Activated naive CD4-positive, alpha-beta T cell treated with anti-CD3 and anti-CD28 coated beads, Interleukin-2, amount 10 ng/mL, durations not matched to agents 7 days and 5 days (primary cell): ENCODE results near the gene SLC5A4.
"Not testable (repeated sequence)": the region's sequence is repeated elsewhere in the genome, so short reads cannot be mapped to it uniquely, and the experiment has no call there.

ENCODE experiments used
- CTCF ChIA-PET: fragments of 350-600 bp; sonication (Branson Sonifier 250); formaldehyde crosslinking; loops from one replicate; lab custom pipeline; 2021; ENCODE audit warnings: antibody characterized with exemption; lab: Charles Lee
- DNase-seq: peaks from one replicate; pipeline ENCODE4 v3.0.0-alpha.2; 2020
- H3K27ac Mint-ChIP-seq: one replicate; pipeline ENCODE4 v1.8.0; 2021; ENCODE audit warnings: mild to moderate bottlenecking, moderate library complexity, mixed read lengths
- H3K27me3 Mint-ChIP-seq: one replicate; pipeline ENCODE4 v1.8.0; 2021; ENCODE audit warnings: mild to moderate bottlenecking, mixed read lengths
- H3K36me3 Mint-ChIP-seq: one replicate; pipeline ENCODE4 v1.8.0; 2021; ENCODE audit warnings: mixed read lengths
- H3K4me1 Mint-ChIP-seq: one replicate; pipeline ENCODE4 v1.8.0; 2021; ENCODE audit warnings: mixed read lengths
- H3K4me3 Mint-ChIP-seq: one replicate; pipeline ENCODE4 v1.8.0; 2021; ENCODE audit warnings: mild to moderate bottlenecking, moderate library complexity, mixed read lengths
- H3K9me3 Mint-ChIP-seq: one replicate; pipeline ENCODE4 v1.8.0; 2021; ENCODE audit warnings: mixed read lengths

The SLC5A4 gene

DNA sequence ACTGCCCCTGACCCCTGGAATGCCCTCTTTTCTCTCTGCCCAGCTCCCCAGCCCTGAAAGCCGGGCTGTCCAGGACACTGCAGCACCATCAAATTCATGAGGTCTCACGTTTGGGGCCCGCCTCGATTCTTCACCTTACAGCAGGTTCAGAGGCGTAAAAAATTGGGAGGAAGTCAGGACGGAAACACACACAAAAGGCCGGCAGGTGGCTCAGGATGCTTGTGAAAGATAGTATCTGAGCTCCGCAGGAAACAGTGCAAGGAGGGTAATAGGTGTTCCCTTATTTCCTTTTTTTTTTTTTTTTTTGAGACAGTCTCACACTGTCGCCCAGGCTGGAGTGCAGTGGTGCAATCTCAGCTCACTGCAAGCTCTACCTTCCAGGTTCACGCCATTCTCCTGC lies 54.4 kb downstream of the SLC5A4 start:
- DNase-seq: peak; percentile 63
- no peak overlapping the region for H3K27ac Mint-ChIP-seq
- H3K27me3 Mint-ChIP-seq: peaks cover 70% of the 10 kb centered on the region
- CTCF ChIA-PET: interaction anchor here (0.7 to 2.9 kb wide), 3 partner anchors 58 to 66 kb away, joined by 3 to 14 read pairs (median 3); no protein-coding TSS in a partner anchor
- no peak overlapping the region for H3K4me3 Mint-ChIP-seq
- no peaks in the 10 kb centered on the region for H3K9me3 Mint-ChIP-seq
- peaks cover 49% of the 10 kb centered on the region for H3K4me1 Mint-ChIP-seq
- no peaks in the 10 kb centered on the region for H3K36me3 Mint-ChIP-seq

DNA sequence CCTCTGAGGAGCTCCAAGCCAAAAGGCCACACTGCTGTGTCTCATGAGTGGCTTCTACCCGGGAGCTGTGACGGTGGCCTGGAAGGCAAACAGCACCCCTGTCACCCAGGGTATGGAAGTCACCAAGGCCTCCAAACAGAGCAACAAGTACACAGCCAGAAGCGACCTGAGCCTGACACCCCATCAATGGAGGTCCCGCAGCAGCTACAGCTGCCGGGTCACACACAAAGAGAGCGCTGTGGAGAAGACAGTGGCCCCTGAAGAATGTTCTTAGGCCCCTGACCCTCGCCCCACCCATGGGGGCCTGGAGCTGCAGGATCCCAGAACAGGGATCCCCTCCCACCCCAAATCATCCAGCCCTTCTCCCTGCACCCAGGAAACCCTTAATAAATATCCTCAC lies 55.2 kb downstream of the SLC5A4 start:
- CTCF ChIA-PET: interaction anchor here (2.9 kb wide), 1 partner anchor 66 kb away, joined by 14 read pairs; no protein-coding TSS in a partner anchor
- no peak overlapping the region for H3K27ac Mint-ChIP-seq
- no peak overlapping the region for H3K4me3 Mint-ChIP-seq
- H3K4me1 Mint-ChIP-seq: peaks cover 48% of the 10 kb centered on the region
- DNase-seq: no peak
- no peaks in the 10 kb centered on the region for H3K36me3 Mint-ChIP-seq
- no peaks in the 10 kb centered on the region for H3K9me3 Mint-ChIP-seq
- H3K27me3 Mint-ChIP-seq: peaks cover 72% of the 10 kb centered on the region

DNA sequence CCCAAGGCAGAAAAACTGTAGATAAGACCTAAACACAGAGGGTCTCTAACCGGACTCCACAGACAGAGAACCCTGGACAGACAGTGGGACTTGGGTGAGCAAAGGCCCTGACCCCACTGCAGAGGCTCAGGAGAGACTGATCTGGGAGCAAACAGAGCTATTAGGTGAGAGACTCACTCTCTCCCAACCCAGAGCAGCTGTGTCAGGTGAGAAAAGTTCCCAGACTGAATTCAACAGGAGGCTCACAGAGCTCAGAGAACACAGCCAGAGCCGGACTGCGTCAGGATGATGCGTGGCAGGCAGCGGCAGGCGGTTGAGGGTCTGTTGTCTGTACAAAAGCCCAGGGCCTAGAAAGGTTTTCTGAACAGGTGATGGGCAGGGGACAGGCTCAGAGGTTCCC lies 55.8 kb downstream of the SLC5A4 start:
- H3K9me3 Mint-ChIP-seq: no peaks in the 10 kb centered on the region
- H3K4me1 Mint-ChIP-seq: peaks cover 43% of the 10 kb centered on the region
- H3K4me3 Mint-ChIP-seq: no peak overlapping the region
- peaks cover 65% of the 10 kb centered on the region for H3K27me3 Mint-ChIP-seq
- H3K27ac Mint-ChIP-seq: peak overlapping the region; percentile 21
- no peak for DNase-seq
- CTCF ChIA-PET: no interaction called here
- H3K36me3 Mint-ChIP-seq: no peaks in the 10 kb centered on the region

DNA sequence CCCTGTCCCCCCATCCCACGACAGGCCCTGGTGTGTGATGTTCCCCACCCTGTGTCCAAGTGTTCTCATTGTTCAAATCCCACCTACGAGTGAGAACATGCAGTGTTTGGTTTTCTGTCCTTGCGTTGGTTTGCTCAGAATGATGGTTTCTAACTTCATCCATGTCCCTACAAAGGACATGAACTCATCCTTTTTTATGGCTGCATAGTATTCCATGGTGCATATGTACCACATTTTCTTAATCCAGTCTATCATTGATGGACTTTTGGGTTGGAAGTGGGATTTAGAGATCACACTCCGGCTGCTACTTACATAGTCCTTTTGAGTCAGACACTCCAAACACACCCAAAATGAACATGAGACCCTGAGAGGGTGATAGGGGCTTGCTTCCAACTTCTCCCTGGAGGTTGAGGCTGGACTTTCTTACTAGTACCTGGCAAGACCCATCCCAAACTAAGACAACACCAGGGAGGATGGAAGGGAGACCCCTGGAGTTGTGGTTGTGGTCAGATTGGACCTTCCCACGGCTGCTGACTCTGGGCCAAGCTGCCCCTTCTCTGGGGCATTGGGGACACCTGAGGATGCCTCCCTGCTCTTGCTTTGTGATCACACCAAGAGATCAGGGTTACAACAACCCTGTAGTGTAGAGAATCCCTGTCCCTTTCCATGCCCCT lies 57.5 kb downstream of the SLC5A4 start:
- CTCF ChIA-PET, DNase-seq, H3K4me3 Mint-ChIP-seq, H3K9me3 Mint-ChIP-seq, H3K27ac Mint-ChIP-seq, H3K36me3 Mint-ChIP-seq: not testable (repeated sequence)
- Mint-ChIP-seq H3K27me3 (peaks cover 65% of the 10 kb centered on the region), H3K4me1 (peaks cover 27% of the 10 kb centered on the region)

DNA sequence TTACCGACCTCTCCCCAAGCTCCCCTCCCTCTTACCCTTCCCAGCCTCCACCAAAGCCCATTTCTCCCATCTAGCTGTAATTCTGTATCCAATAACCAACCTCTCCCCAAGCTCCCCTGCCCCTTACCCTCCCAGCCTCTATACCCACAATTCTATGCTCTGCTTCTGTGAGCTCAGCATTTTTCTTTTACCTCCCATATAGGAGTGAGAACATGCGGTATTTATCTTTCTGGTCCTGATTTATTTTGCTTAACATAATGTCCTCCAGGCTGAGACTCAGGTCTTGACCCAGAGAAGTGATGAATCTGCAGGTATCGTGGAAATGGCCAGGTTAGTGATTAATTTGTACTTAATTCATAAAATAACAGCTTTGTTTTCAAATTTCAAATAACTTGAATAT lies 59.2 kb downstream of the SLC5A4 start:
- H3K4me3 Mint-ChIP-seq, CTCF ChIA-PET, DNase-seq, H3K36me3 Mint-ChIP-seq, H3K27ac Mint-ChIP-seq, H3K9me3 Mint-ChIP-seq: not testable (repeated sequence)
- Mint-ChIP-seq H3K27me3 (peaks cover 62% of the 10 kb centered on the region), H3K4me1 (peaks cover 11% of the 10 kb centered on the region)

DNA sequence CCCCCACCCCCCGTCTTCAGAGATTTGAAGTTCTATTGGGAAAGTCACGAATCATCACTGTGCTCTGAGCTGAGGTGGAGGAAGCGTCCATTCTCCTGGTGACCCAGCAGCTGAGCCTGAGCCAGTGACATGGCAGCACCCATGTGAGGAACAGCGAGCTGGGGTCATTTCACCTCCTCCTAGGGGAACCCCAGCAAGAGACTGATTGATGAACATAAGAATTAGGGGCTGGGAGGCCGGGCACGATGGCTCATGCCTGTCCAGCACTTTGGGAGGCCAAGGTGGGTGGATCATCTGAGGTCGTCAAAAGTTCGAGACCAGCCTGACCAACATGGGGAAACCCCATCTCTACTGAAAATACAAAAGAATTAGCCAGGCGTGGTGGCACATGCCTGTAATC lies 61.8 kb downstream of the SLC5A4 start:
- DNase-seq, H3K4me3 Mint-ChIP-seq, H3K36me3 Mint-ChIP-seq, H3K4me1 Mint-ChIP-seq, H3K9me3 Mint-ChIP-seq, CTCF ChIA-PET, H3K27ac Mint-ChIP-seq: not testable (repeated sequence)
- H3K27me3 Mint-ChIP-seq: peaks cover 48% of the 10 kb centered on the region

DNA sequence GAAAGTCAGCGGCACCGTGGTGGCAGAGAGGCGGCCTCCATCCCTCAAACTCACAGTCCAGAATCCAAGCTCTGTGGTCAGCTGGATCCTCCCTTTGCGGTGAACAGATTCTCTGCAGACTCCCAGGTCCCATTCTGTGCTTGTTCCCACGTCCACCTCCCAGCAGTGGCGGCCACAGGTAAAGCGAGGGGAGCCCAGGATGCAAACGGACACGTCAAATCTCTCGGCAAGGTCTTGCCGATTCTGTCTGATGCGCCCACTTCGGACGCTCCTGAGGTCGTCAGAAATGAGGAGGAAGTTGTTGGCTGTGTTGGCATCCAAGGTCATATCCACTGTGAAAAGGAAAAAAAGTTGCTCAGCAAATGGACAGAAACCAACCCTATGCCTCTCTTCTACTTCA lies 64.1 kb downstream of the SLC5A4 start:
- H3K9me3 Mint-ChIP-seq, H3K36me3 Mint-ChIP-seq, H3K4me3 Mint-ChIP-seq, DNase-seq, H3K27ac Mint-ChIP-seq, CTCF ChIA-PET, H3K4me1 Mint-ChIP-seq: not testable (repeated sequence)
- peaks cover 39% of the 10 kb centered on the region for H3K27me3 Mint-ChIP-seq

DNA sequence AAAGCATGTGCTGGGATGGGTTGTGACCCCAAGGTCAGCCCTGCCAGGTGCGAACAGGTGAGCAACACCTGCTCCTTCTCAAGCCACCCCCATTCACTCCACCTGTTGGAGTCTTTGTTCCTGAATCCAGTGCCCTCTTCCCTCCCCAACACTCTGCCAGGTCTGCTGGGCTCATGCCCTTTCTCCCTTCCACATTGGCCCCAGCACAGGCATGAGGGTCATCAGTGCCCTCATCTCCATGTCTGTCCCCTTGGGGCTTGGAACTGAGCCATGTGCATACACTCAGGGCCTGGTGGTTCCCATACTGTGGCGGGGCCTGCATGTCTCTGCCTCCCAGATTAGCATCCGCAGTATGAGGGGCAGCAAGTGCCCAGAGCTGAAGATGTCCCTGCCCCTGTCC lies 69.3 kb downstream of the SLC5A4 start:
- Mint-ChIP-seq H3K36me3 (no peaks in the 10 kb centered on the region), H3K9me3 (no peaks in the 10 kb centered on the region), H3K4me1 (no peaks in the 10 kb centered on the region), H3K4me3 (no peak overlapping the region), H3K27ac (no peak overlapping the region), H3K27me3 (peaks cover 14% of the 10 kb centered on the region)
- CTCF ChIA-PET: no interaction called here
- DNase-seq: no peak

DNA sequence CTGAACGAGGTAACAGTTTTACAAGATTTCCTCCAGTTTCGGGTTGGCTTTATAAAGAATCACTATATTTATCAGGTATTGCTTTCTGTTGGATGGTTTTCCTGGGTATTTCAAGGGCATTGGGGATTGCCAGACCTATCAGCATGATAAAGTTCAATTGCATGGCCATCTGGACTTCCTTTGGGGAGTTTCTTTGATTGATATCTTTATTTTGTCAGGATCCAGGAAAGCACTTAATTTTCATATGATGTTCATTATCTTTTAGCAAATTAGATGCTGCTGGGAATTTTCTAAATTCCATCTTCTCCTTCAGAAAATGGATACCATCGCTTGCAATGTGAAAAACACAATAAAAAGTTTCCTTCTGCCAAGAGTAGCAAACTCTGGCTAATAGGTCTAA lies 71.5 kb downstream of the SLC5A4 start:
- Mint-ChIP-seq H3K4me1 (no peaks in the 10 kb centered on the region), H3K27ac (no peak overlapping the region)

DNA sequence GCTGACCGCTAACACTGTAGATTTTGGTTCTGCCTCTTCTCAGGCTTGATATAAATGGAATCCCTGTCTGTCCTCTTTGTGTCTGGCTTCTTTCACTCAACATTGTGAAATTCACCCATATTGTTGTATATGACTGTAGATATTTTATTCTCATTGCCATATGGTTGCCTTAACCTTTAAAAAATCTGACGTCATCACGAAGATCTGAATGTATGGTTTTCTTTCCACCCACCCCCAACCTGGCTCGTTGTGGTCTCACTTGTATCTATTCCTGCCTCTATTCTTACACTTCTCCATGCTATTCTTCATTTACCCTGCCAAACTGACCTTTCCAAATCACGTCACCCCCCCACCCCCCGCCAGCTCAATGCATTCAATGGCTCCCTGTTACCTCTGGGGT lies 74.1 kb downstream of the SLC5A4 start:
- no peak for DNase-seq
- CTCF ChIA-PET: no interaction called here
- H3K9me3 Mint-ChIP-seq: no peaks in the 10 kb centered on the region
- no peaks in the 10 kb centered on the region for H3K4me1 Mint-ChIP-seq
- H3K27me3 Mint-ChIP-seq: peaks cover 40% of the 10 kb centered on the region
- no peak overlapping the region for H3K4me3 Mint-ChIP-seq
- H3K27ac Mint-ChIP-seq: no peak overlapping the region
- no peaks in the 10 kb centered on the region for H3K36me3 Mint-ChIP-seq

More for the DNA sequence above, 71.5 kb downstream of the SLC5A4 start:
- CTCF ChIA-PET: no interaction called here
- H3K4me3 Mint-ChIP-seq: no peak overlapping the region
- no peak for DNase-seq
- no peaks in the 10 kb centered on the region for H3K9me3 Mint-ChIP-seq
- H3K36me3 Mint-ChIP-seq: no peaks in the 10 kb centered on the region
- H3K27me3 Mint-ChIP-seq: peaks cover 19% of the 10 kb centered on the region

DNA sequence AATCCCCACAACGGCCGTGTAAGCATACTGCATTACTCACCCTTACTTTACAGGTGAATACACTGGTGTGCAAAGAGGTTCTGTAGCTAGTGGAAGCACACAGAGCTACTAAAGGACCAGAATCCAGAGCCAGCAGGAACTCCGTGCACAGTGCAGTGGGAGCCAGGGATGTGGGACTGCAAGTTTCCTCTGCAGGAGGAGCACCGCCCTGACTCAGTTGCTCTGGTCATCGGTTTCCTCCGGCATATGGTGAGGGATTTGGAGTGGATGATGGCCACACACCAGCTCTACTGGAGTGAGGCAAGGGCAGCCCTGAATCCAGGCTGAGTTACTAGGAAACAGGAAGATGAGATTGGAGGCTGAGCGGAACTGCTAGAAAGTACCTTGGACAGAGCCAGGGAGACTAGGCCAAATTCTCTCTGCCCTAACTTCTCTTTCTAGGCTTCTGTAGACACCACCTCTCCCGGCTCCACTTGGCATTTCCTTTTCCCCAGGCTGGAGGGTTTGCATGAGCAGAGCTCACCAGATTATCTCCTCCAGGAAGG lies 77.9 kb downstream of the SLC5A4 start:
- Mint-ChIP-seq H3K4me3 (no peak overlapping the region), H3K27me3 (peaks cover 66% of the 10 kb centered on the region)
- CTCF ChIA-PET: no interaction called here

DNA sequence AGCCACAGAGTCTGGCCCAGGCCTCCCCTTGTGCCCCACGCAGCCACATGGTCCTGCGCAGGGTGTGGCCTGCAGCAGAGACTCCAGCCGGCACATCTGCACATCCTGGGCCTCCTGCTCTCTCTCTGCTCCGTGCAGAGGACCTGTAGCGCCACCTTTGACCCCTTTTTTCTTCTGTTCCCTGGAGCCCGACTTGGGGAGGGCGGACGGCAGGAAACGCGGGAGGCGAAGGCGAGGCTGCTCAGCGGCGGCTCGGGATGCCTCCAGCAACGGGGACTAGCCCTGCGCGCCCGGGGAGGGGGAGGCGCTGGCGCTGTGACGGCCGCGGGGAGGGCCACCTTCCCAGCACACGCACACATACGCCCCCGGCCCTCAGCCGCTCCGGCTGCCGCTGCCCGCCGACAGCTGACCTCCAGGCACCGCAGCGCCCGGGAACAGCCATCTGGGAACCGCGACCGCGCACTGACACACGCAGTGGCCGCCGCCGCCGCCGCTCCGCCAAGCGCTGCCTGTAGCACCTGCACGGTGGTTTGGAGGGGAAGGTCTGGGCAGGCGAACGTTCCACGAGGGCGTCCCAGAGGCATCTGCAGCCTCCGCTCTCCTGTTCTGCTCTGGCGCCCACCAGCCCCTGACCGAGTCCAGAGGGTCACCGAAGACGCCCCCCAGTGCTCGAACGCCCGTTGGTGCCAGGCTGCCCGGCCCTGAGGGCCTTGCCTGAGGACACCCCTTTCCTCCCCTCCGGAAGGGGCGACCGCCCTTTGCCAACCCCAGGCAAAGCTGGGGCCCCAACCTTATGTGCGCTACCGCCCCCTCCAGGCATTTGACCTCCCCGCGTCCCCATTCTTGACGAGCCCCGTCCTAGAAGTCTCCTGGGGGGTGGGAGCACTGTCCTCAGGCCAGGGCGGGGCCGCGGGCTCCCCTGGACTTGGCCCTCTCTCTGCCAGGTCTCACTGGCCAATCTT lies 79.2 kb downstream of the SLC5A4 start:
- Mint-ChIP-seq H3K4me3 (no peak overlapping the region), H3K9me3 (no peaks in the 10 kb centered on the region), H3K27ac (no peak overlapping the region), H3K27me3 (peaks cover 76% of the 10 kb centered on the region), H3K36me3 (no peaks in the 10 kb centered on the region), H3K4me1 (no peaks in the 10 kb centered on the region)
- CTCF ChIA-PET: no interaction called here
- no peak for DNase-seq

More for the DNA sequence above, 77.9 kb downstream of the SLC5A4 start:
- H3K27ac Mint-ChIP-seq: no peak overlapping the region
- no peaks in the 10 kb centered on the region for H3K36me3 Mint-ChIP-seq
- H3K4me1 Mint-ChIP-seq: no peaks in the 10 kb centered on the region
- no peaks in the 10 kb centered on the region for H3K9me3 Mint-ChIP-seq
- no peak for DNase-seq

DNA sequence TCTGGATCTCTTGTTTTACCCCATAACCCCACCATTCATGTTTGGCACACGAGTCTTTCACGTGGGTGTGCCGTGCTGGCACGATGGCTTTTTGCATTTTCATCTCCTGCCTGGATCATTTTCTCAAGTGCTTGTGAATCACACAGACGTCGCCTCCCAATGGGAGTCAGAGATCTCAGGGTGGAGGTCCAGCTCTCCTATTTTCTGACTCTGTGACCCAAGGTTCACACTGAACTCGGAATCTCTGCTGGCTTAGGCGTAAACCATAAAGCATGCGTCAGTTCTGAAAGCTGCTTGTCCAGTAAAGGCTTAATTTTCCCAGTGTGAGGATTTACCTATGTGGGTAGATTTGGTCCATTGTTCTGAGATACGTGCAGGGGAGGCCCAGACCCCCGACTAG lies 80.0 kb downstream of the SLC5A4 start:
- no peaks in the 10 kb centered on the region for H3K4me1 Mint-ChIP-seq
- H3K4me3 Mint-ChIP-seq: no peak overlapping the region
- H3K36me3 Mint-ChIP-seq: no peaks in the 10 kb centered on the region
- H3K9me3 Mint-ChIP-seq: no peaks in the 10 kb centered on the region
- CTCF ChIA-PET: no interaction called here
- peaks cover 76% of the 10 kb centered on the region for H3K27me3 Mint-ChIP-seq
- no peak for DNase-seq
- H3K27ac Mint-ChIP-seq: no peak overlapping the region
